Measurements from ENCODE around the gene LAIR2.

DNA sequence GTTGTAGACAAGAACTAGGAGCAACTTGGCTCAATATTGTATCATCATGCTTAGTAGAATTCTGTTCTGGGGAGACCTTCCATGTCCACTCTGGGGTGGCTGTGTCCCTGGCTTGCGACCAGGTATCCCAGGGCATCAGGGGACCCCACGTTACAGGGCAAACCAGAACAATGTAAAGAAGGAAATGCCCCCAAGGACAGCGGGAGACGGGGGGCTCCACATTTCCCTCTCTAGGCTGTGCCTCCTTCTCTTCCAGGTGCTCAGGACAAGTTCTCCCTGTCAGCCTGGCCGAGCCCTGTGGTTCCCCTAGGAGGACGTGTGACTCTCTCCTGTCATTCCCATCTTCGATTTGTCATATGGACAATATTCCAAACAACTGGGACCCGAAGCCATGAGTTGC, 30.8 kb downstream of the LAIR2 start:
- TF ChIP-seq, protein P1, sequence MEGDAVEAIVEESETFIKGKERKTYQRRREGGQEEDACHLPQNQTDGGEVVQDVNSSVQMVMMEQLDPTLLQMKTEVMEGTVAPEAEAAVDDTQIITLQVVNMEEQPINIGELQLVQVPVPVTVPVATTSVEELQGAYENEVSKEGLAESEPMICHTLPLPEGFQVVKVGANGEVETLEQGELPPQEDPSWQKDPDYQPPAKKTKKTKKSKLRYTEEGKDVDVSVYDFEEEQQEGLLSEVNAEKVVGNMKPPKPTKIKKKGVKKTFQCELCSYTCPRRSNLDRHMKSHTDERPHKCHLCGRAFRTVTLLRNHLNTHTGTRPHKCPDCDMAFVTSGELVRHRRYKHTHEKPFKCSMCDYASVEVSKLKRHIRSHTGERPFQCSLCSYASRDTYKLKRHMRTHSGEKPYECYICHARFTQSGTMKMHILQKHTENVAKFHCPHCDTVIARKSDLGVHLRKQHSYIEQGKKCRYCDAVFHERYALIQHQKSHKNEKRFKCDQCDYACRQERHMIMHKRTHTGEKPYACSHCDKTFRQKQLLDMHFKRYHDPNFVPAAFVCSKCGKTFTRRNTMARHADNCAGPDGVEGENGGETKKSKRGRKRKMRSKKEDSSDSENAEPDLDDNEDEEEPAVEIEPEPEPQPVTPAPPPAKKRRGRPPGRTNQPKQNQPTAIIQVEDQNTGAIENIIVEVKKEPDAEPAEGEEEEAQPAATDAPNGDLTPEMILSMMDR (IDR thresholded peaks at IDR 0.05; ENCODE audit: poor library complexity) = no peak
- TF ChIP-seq EZH2phosphoT487 (IDR thresholded peaks at IDR 0.05; ENCODE audit: low read depth, severe bottlenecking, unreplicated experiment) = no peak

Measured in hepatocyte (in vitro differentiated cells).